Activated T-helper 1 cell treated with anti-CD3 and anti-CD28 coated beads, Interleukin-2, amount 50 U/mL, for 16 hours (primary cell): ENCODE data around the gene UBAP1.
"Not testable (repeated sequence)": the region's sequence is repeated elsewhere in the genome, so short reads cannot be mapped to it uniquely, and the experiment has no call there.

Experiments used
- DNase-seq, 2 donors: peaks; one replicate each; pipeline ENCODE4 v3.0.0-alpha.2; 2020; ENCODE audit warnings: low read depth in 1 of 2, low spot score in 1 of 2

Gene UBAP1

GRCh38 chr9:34179213-34180136 is 632 bp downstream of the UBAP1 start:
- DNase-seq = no peak

- DNase-seq = no peak
These were observed 7.1 kb downstream of the UBAP1 start for GRCh38 chr9:34185778-34186551.

- DNase-seq = no peak
These were observed 9.0 kb downstream of the UBAP1 start for GRCh38 chr9:34187891-34188240.

- no peak for DNase-seq
These were observed 12.4 kb downstream of the UBAP1 start for GRCh38 chr9:34190996-34191892.

- no peak for DNase-seq
These were observed 16.3 kb downstream of the UBAP1 start for GRCh38 chr9:34195143-34195542.

GRCh38 chr9:34197286-34197685 is 18.4 kb downstream of the UBAP1 start:
- DNase-seq = not testable (repeated sequence)

- no peak for DNase-seq
These were observed 19.2 kb downstream of the UBAP1 start for GRCh38 chr9:34197756-34198711.

GRCh38 chr9:34200092-34200491 is 21.2 kb downstream of the UBAP1 start:
- DNase-seq = no peak

- DNase-seq = no peak
These were observed 24.6 kb downstream of the UBAP1 start for GRCh38 chr9:34203275-34203991.

- DNase-seq = no peak
These were observed 25.3 kb downstream of the UBAP1 start for GRCh38 chr9:34203992-34204635.

GRCh38 chr9:34205102-34205501 is 26.3 kb downstream of the UBAP1 start:
- no peak for DNase-seq

- no peak for DNase-seq
These were observed 27.7 kb downstream of the UBAP1 start for GRCh38 chr9:34206561-34206960.

GRCh38 chr9:34211395-34211794 is 32.6 kb downstream of the UBAP1 start:
- DNase-seq = no peak

GRCh38 chr9:34214354-34215000 is 35.6 kb downstream of the UBAP1 start:
- DNase-seq = not testable (repeated sequence)

- DNase-seq = no peak
These were observed 37.5 kb downstream of the UBAP1 start for GRCh38 chr9:34216325-34216724.

GRCh38 chr9:34217015-34217414 is 38.2 kb downstream of the UBAP1 start:
- not testable (repeated sequence) for DNase-seq

GRCh38 chr9:34218446-34218845 is 39.6 kb downstream of the UBAP1 start:
- DNase-seq = no peak

GRCh38 chr9:34219421-34219820 is 40.6 kb downstream of the UBAP1 start:
- DNase-seq = no peak
